HEK293 (cell line): Measurements from ENCODE around the gene ABLIM2.

ENCODE experiments used
- CTCF ChIA-PET: fragments of 350-600 bp; formaldehyde crosslinking; extraction: SDS; loops from one replicate; lab custom pipeline; 2021; ENCODE audit warnings: antibody characterized with exemption; lab: Yijun Ruan, JAX
- POLR2A ChIA-PET: fragments of 300-600 bp; formaldehyde crosslinking; extraction: SDS; loops from one replicate; lab custom pipeline; 2020; ENCODE audit warnings: antibody characterized with exemption, inconsistent platforms; lab: Yijun Ruan, JAX
- H3K27ac ChIP-seq: fragments of 200-500 bp; sonication (Bioruptor generic); 2 replicates; pipeline ENCODE4 v1.5.1; 2014; ENCODE audit warnings: low read depth, low read length, control low read depth, inconsistent platforms; ENCODE audit errors: extremely low read depth
- H3K36me3 ChIP-seq, 2 experiments: fragments of 200-500 bp in 1 of 2; sonication (Bioruptor generic) in 1 of 2; 1 replicate in 1 of 2; 2 replicates in 1 of 2; pipeline ENCODE4 v1.5.1; 2014 to 2017; ENCODE audit warnings: inconsistent platforms in 2 of 2, low read length in 2 of 2; ENCODE audit not compliant: control insufficient read depth in 2 of 2, insufficient read depth in 1 of 2
- H3K4me1 ChIP-seq: fragments of 200-500 bp; sonication (Bioruptor generic); 2 replicates; pipeline ENCODE4 v1.5.1; 2014; ENCODE audit warnings: mild to moderate bottlenecking, low read length, inconsistent platforms; ENCODE audit not compliant: control insufficient read depth, insufficient read depth
- H3K4me3 ChIP-seq: 2 replicates; pipeline ENCODE4 v1.5.1; 2011; ENCODE audit warnings: low read depth, mild to moderate bottlenecking, control low read depth, low read length, moderate library complexity
- H3K9me3 ChIP-seq: fragments of 200-500 bp; sonication (Bioruptor generic); 2 replicates; pipeline ENCODE4 v1.5.1; 2014; ENCODE audit warnings: low read depth, low read length, inconsistent platforms; ENCODE audit not compliant: control insufficient read depth, insufficient read depth
- ATF2 ChIP-seq: fragments of 450-650 bp; formaldehyde crosslinking; IDR thresholded peaks from 2 replicates; pipeline ENCODE4 v1.5.1; 2016; ENCODE audit warnings: missing biosample characterization, missing genetic modification characterization, low read depth
- HOXD13 ChIP-seq: sonication (generic); formaldehyde crosslinking; IDR thresholded peaks from 2 replicates; pipeline ENCODE4 v1.8.0; 2022; ENCODE audit warnings: missing genetic modification reagents, borderline replicate concordance
- KLF9 ChIP-seq: fragments of 450-650 bp; formaldehyde crosslinking; IDR thresholded peaks from 2 replicates; pipeline ENCODE4 v1.5.1; 2016; ENCODE audit warnings: missing biosample characterization, missing genetic modification characterization, low read depth
- SETDB1 ChIP-seq: IDR thresholded peaks from one replicate; pipeline ENCODE4 v1.6.1; 2017; ENCODE audit warnings: mild to moderate bottlenecking, low read length, moderate library complexity, mixed read lengths; ENCODE audit not compliant: insufficient read length
- TSHZ1 ChIP-seq: fragments of 450-650 bp; formaldehyde crosslinking; IDR thresholded peaks from 2 replicates; pipeline ENCODE4 v1.5.1; 2016; ENCODE audit warnings: missing biosample characterization, missing genetic modification characterization, borderline replicate concordance
- WT1 ChIP-seq: fragments of 450-650 bp; formaldehyde crosslinking; IDR thresholded peaks from 2 replicates; pipeline ENCODE4 v1.5.1; 2016; ENCODE audit warnings: missing biosample characterization, missing genetic modification characterization
- ZBTB1 ChIP-seq: fragments of 450-650 bp; formaldehyde crosslinking; IDR thresholded peaks from 2 replicates; pipeline ENCODE4 v1.5.1; 2016; ENCODE audit warnings: missing biosample characterization, missing genetic modification characterization
- ZBTB17 ChIP-seq: fragments of 450-650 bp; formaldehyde crosslinking; IDR thresholded peaks from 2 replicates; pipeline ENCODE4 v1.5.1; 2016; ENCODE audit warnings: missing biosample characterization, missing genetic modification characterization
- ZFP69B ChIP-seq: fragments of 450-650 bp; formaldehyde crosslinking; IDR thresholded peaks from 2 replicates; pipeline ENCODE4 v1.5.1; 2016; ENCODE audit warnings: missing biosample characterization, missing genetic modification characterization
- ZNF114 ChIP-seq: fragments of 450-650 bp; formaldehyde crosslinking; IDR thresholded peaks from 2 replicates; pipeline ENCODE4 v1.5.0; 2017; ENCODE audit warnings: missing biosample characterization, missing genetic modification characterization
- ZNF174 ChIP-seq: fragments of 450-650 bp; formaldehyde crosslinking; IDR thresholded peaks from 2 replicates; pipeline ENCODE4 v1.5.0; 2017; ENCODE audit warnings: missing biosample characterization, mild to moderate bottlenecking, missing genetic modification characterization
- ZNF202 ChIP-seq: fragments of 450-650 bp; formaldehyde crosslinking; IDR thresholded peaks from 2 replicates; pipeline ENCODE4 v1.5.1; 2016; ENCODE audit warnings: missing biosample characterization, missing genetic modification characterization, borderline replicate concordance
- ZNF214 ChIP-seq: fragments of 450-650 bp; formaldehyde crosslinking; IDR thresholded peaks from 2 replicates; pipeline ENCODE4 v1.5.1; 2017; ENCODE audit warnings: missing biosample characterization, mild to moderate bottlenecking, missing genetic modification characterization, borderline replicate concordance
- ZNF24 ChIP-seq: fragments of 450-650 bp; formaldehyde crosslinking; IDR thresholded peaks from 2 replicates; pipeline ENCODE4 v1.5.1; 2016; ENCODE audit warnings: missing biosample characterization, missing genetic modification characterization
- ZNF280C ChIP-seq: fragments of 450-650 bp; formaldehyde crosslinking; IDR thresholded peaks from 2 replicates; pipeline ENCODE4 v1.5.1; 2016; ENCODE audit warnings: missing biosample characterization, missing genetic modification characterization
- ZNF513 ChIP-seq: fragments of 450-650 bp; IDR thresholded peaks from 2 replicates; pipeline ENCODE4 v1.5.1; 2018; ENCODE audit warnings: missing biosample characterization, missing genetic modification characterization
- ZNF626 ChIP-seq: fragments of 450-650 bp; sonication (Bioruptor Pico); formaldehyde crosslinking; IDR thresholded peaks from 2 replicates; pipeline ENCODE4 v1.5.1; 2018; ENCODE audit warnings: missing biosample characterization, missing genetic modification characterization, inconsistent platforms
- ZNF664 ChIP-seq: fragments of 450-650 bp; formaldehyde crosslinking; IDR thresholded peaks from 2 replicates; pipeline ENCODE4 v1.5.1; 2016; ENCODE audit warnings: missing biosample characterization, missing genetic modification characterization
- ZNF768 ChIP-seq: fragments of 450-650 bp; formaldehyde crosslinking; IDR thresholded peaks from 2 replicates; pipeline ENCODE4 v1.5.1; 2018; ENCODE audit warnings: missing biosample characterization, mild to moderate bottlenecking, missing genetic modification characterization
- ZNF776 ChIP-seq: fragments of 450-650 bp; formaldehyde crosslinking; IDR thresholded peaks from 2 replicates; pipeline ENCODE4 v1.5.0; 2017; ENCODE audit warnings: missing biosample characterization, missing genetic modification characterization, borderline replicate concordance
- ZNF792 ChIP-seq: fragments of 450-650 bp; formaldehyde crosslinking; IDR thresholded peaks from 2 replicates; pipeline ENCODE4 v1.5.1; 2016; ENCODE audit warnings: missing biosample characterization, missing genetic modification characterization
- ZSCAN5A ChIP-seq: fragments of 450-650 bp; formaldehyde crosslinking; IDR thresholded peaks from 2 replicates; pipeline ENCODE4 v1.5.1; 2016; ENCODE audit warnings: missing biosample characterization, missing genetic modification characterization

Gene ABLIM2

GRCh38 chr4:8009710-8010511 lies 148.7 kb downstream of the ABLIM2 start:
- Histone ChIP-seq H3K9me3 (no peaks in the 10 kb centered on the region), H3K4me3 (no peak overlapping the region), H3K36me3 (no peaks in the 10 kb centered on the region), H3K27ac (no peak overlapping the region), H3K4me1 (no peaks in the 10 kb centered on the region)
- CTCF ChIA-PET = interaction anchor here (0.6 to 0.9 kb wide), 3 partner anchors 216 to 802 kb away, joined by 3 read pairs; no protein-coding TSS in a partner anchor
- no peak for TF ChIP-seq ZNF24 (tag by site-specific recombination)
- no peak for TF ChIP-seq SETDB1
- no peak for TF ChIP-seq ZNF202 (tag by site-specific recombination)
- no peak for TF ChIP-seq ZBTB1 (tag by site-specific recombination)
- TF ChIP-seq ATF2 (tag by site-specific recombination) = no peak
- no peak for TF ChIP-seq ZNF776 (tag by site-specific recombination)
- TF ChIP-seq ZNF174 (tag by site-specific recombination) = no peak
- no peak for TF ChIP-seq TSHZ1
- POLR2A ChIA-PET = no interaction called here

GRCh38 chr4:8009097-8009496 lies 149.5 kb downstream of the ABLIM2 start:
- ChIA-PET CTCF (no interaction called here), POLR2A (no interaction called here)
- no peaks in the 10 kb centered on the region for H3K36me3 ChIP-seq
- H3K27ac ChIP-seq = no peak overlapping the region
- no peaks in the 10 kb centered on the region for H3K9me3 ChIP-seq
- no peaks in the 10 kb centered on the region for H3K4me1 ChIP-seq
- TF ChIP-seq ZNF664 (tag by site-specific recombination) (no peak), ZNF792 (tag by site-specific recombination) (no peak), ZBTB17 (tag by site-specific recombination) (no peak), ZNF626 (tag by site-specific recombination) (no peak), ZNF513 (no peak), ZNF114 (tag by site-specific recombination) (no peak), WT1 (no peak), ZSCAN5A (no peak), HOXD13 (CRISPR knock-in tag) (no peak), ZNF768 (tag by site-specific recombination) (no peak), ZNF214 (no peak), ZFP69B (tag by site-specific recombination) (no peak), ZNF280C (tag by site-specific recombination) (no peak), KLF9 (tag by site-specific recombination) (no peak), ZNF776 (tag by site-specific recombination) (no peak)
- H3K4me3 ChIP-seq = no peak overlapping the region
